BLaER1 (cell line): ENCODE data around the gene CD207.
"Not testable (repeated sequence)": the region's sequence is repeated elsewhere in the genome, so short reads cannot be mapped to it uniquely, and the experiment has no call there.

Source experiments
- H3K27ac ChIP-seq: shearing (Covaris generic); formaldehyde crosslinking; 2 replicates; pipeline ENCODE4 v1.8.1; 2022
- H3K27me3 ChIP-seq: shearing (Covaris generic); formaldehyde crosslinking; 2 replicates; pipeline ENCODE4 v1.8.1; 2022
- H3K36me3 ChIP-seq: shearing (Covaris generic); formaldehyde crosslinking; 2 replicates; pipeline ENCODE4 v1.8.1; 2022
- H3K4me1 ChIP-seq: shearing (Covaris generic); formaldehyde crosslinking; 2 replicates; pipeline ENCODE4 v1.8.1; 2022
- H3K4me2 ChIP-seq: shearing (Covaris generic); formaldehyde crosslinking; 2 replicates; pipeline ENCODE4 v1.8.1; 2022
- H3K4me3 ChIP-seq: shearing (Covaris generic); formaldehyde crosslinking; 2 replicates; pipeline ENCODE4 v1.8.1; 2022
- H3K9ac ChIP-seq: shearing (Covaris generic); formaldehyde crosslinking; 2 replicates; pipeline ENCODE4 v1.8.1; 2022
- H3K9me3 ChIP-seq: shearing (Covaris generic); formaldehyde crosslinking; 2 replicates; pipeline ENCODE4 v1.8.1; 2022
- H4K20me1 ChIP-seq: shearing (Covaris generic); formaldehyde crosslinking; 2 replicates; pipeline ENCODE4 v1.8.1; 2022
- Cebpa-rat ChIP-seq: shearing (Covaris generic); IDR thresholded peaks from 2 replicates; pipeline ENCODE4 v1.8.1; 2022

The CD207 gene

GRCh38 chr2:70835643-70836042 is at the start of gene CD207:
Gene CD207 (minus strand): TSS chr2:70835816. CDS start chr2:70835776, 40 bp downstream.
- Histone ChIP-seq H3K36me3 (no peaks in the 10 kb centered on the region), H3K27me3 (no peaks in the 10 kb centered on the region; the same call in 1 of the 2 replicates)
- TF ChIP-seq Cebpa-rat: no peak

GRCh38 chr2:70878543-70878942 is 42.9 kb upstream of the CD207 start:
- not testable (repeated sequence) for H3K9me3 ChIP-seq, H3K36me3 ChIP-seq, H3K27me3 ChIP-seq, H3K9ac ChIP-seq, H3K4me3 ChIP-seq, H3K4me2 ChIP-seq, H3K27ac ChIP-seq, H4K20me1 ChIP-seq, H3K4me1 ChIP-seq

More at GRCh38 chr2:70835643-70836042, at the start of gene CD207:
- Histone ChIP-seq H4K20me1 (no peaks in the 10 kb centered on the region), H3K4me2 (no peak within 1 kb of the TSS), H3K9ac (no peak within 1 kb of the TSS), H3K9me3 (no peaks in the 10 kb centered on the region), H3K4me1 (peaks cover 17% of the 10 kb centered on the region), H3K27ac (no peak within 1 kb of the TSS), H3K4me3 (no peak within 1 kb of the TSS)

GRCh38 chr2:70876138-70876537 is 40.5 kb upstream of the CD207 start:
- not testable (repeated sequence) for H3K27ac ChIP-seq, H3K4me3 ChIP-seq, H3K4me2 ChIP-seq, H4K20me1 ChIP-seq, H3K36me3 ChIP-seq, H3K9me3 ChIP-seq, H3K9ac ChIP-seq, H3K27me3 ChIP-seq
- H3K4me1 ChIP-seq: peaks cover 11% of the 10 kb centered on the region

- Histone ChIP-seq H4K20me1 (no peaks in the 10 kb centered on the region), H3K36me3 (no peaks in the 10 kb centered on the region), H3K4me2 (peak overlapping the region; percentile 37), H3K9me3 (no peaks in the 10 kb centered on the region), H3K4me3 (no peak overlapping the region), H3K9ac (no peak overlapping the region), H3K27ac (no peak overlapping the region), H3K27me3 (no peaks in the 10 kb centered on the region), H3K4me1 (peaks cover 11% of the 10 kb centered on the region)
- no peak for TF ChIP-seq Cebpa-rat
These were observed 37.9 kb upstream of the CD207 start for GRCh38 chr2:70873541-70873940.

GRCh38 chr2:70871398-70872211 is 36.0 kb upstream of the CD207 start:
- no peak overlapping the region for H3K27ac ChIP-seq
- no peak overlapping the region for H3K4me3 ChIP-seq
- H3K4me1 ChIP-seq: peaks cover 11% of the 10 kb centered on the region
- H3K4me2 ChIP-seq: peak overlapping the region; percentile 39
- TF ChIP-seq Cebpa-rat: peak; percentile 84
- no peaks in the 10 kb centered on the region for H4K20me1 ChIP-seq
- H3K27me3 ChIP-seq: no peaks in the 10 kb centered on the region
- no peaks in the 10 kb centered on the region for H3K9me3 ChIP-seq
- H3K9ac ChIP-seq: no peak overlapping the region
- H3K36me3 ChIP-seq: no peaks in the 10 kb centered on the region

- Histone ChIP-seq H3K4me2 (no peak overlapping the region), H3K4me1 (peaks cover 11% of the 10 kb centered on the region), H3K27me3 (no peaks in the 10 kb centered on the region), H3K9ac (no peak overlapping the region), H3K27ac (no peak overlapping the region), H3K9me3 (no peaks in the 10 kb centered on the region), H3K36me3 (no peaks in the 10 kb centered on the region), H3K4me3 (no peak overlapping the region), H4K20me1 (no peaks in the 10 kb centered on the region)
- TF ChIP-seq Cebpa-rat: no peak
These were observed 35.2 kb upstream of the CD207 start for GRCh38 chr2:70870790-70871189.

- Histone ChIP-seq H4K20me1 (no peaks in the 10 kb centered on the region), H3K4me2 (no peak overlapping the region), H3K27ac (no peak overlapping the region), H3K36me3 (no peaks in the 10 kb centered on the region), H3K9me3 (no peaks in the 10 kb centered on the region), H3K27me3 (no peaks in the 10 kb centered on the region), H3K9ac (no peak overlapping the region), H3K4me1 (peaks cover 10% of the 10 kb centered on the region), H3K4me3 (no peak overlapping the region)
- TF ChIP-seq Cebpa-rat: no peak
These were observed 33.4 kb upstream of the CD207 start for GRCh38 chr2:70868970-70869369.

- no peak for TF ChIP-seq Cebpa-rat
- Histone ChIP-seq H3K4me2 (peak overlapping the region; percentile 11; the same call in 1 of the 2 replicates), H3K9me3 (no peaks in the 10 kb centered on the region), H3K9ac (no peak overlapping the region), H3K4me3 (no peak overlapping the region), H3K27ac (no peak overlapping the region), H4K20me1 (no peaks in the 10 kb centered on the region), H3K36me3 (no peaks in the 10 kb centered on the region), H3K4me1 (no peaks in the 10 kb centered on the region), H3K27me3 (no peaks in the 10 kb centered on the region)
These were observed 26.4 kb upstream of the CD207 start for GRCh38 chr2:70861777-70862625.

GRCh38 chr2:70855667-70856066 is 20.1 kb upstream of the CD207 start:
- no peak for TF ChIP-seq Cebpa-rat
- H3K27me3 ChIP-seq: no peaks in the 10 kb centered on the region
- no peak overlapping the region for H3K27ac ChIP-seq

GRCh38 chr2:70854411-70854810 is 18.8 kb upstream of the CD207 start:
- Histone ChIP-seq H3K4me2 (no peak overlapping the region), H3K4me3 (no peak overlapping the region), H3K27me3 (no peaks in the 10 kb centered on the region), H3K36me3 (no peaks in the 10 kb centered on the region), H3K9ac (no peak overlapping the region), H3K4me1 (peaks cover 42% of the 10 kb centered on the region), H3K27ac (no peak overlapping the region), H3K9me3 (no peaks in the 10 kb centered on the region), H4K20me1 (no peaks in the 10 kb centered on the region)
- no peak for TF ChIP-seq Cebpa-rat

More at GRCh38 chr2:70855667-70856066, 20.1 kb upstream of the CD207 start:
- H3K4me3 ChIP-seq: no peak overlapping the region
- no peak overlapping the region for H3K9ac ChIP-seq
- no peaks in the 10 kb centered on the region for H3K9me3 ChIP-seq
- H3K4me1 ChIP-seq: peaks cover 40% of the 10 kb centered on the region
- peak overlapping the region; percentile 6; the same call in 1 of the 2 replicates for H3K4me2 ChIP-seq
- no peaks in the 10 kb centered on the region for H4K20me1 ChIP-seq
- H3K36me3 ChIP-seq: no peaks in the 10 kb centered on the region
